NT2/D1 (cell line): ENCODE measurements around the gene SLC38A10.

Experiments used
- SUZ12 ChIP-seq: IDR thresholded peaks from 2 replicates; pipeline ENCODE4 v1.6.1; 2011; ENCODE audit not compliant: insufficient read length, insufficient read depth; ENCODE audit errors: extremely low read depth
- YY1 ChIP-seq: IDR thresholded peaks from 2 replicates; pipeline ENCODE4 v1.6.1; 2011; ENCODE audit not compliant: insufficient read length, insufficient read depth
- ZNF274 ChIP-seq: IDR thresholded peaks from 2 replicates; pipeline ENCODE4 v1.6.1; 2011; ENCODE audit warnings: mild to moderate bottlenecking, low read depth, low read length

- TF ChIP-seq YY1, result no peak
- TF ChIP-seq SUZ12, result no peak
- TF ChIP-seq ZNF274, result no peak
Observed at GRCh38 chr17:81265576-81265975, 29.5 kb downstream of the SLC38A10 start.
